Fibroblast of pulmonary artery (primary cell): ENCODE measurements around the gene BEGAIN.

Experiments used
- DNase-seq: peaks from one replicate; pipeline ENCODE4 v3.0.0-alpha.2; 2010; ENCODE audit warnings: low read depth
- H3K4me3 ChIP-seq: replicated peaks from 2 replicates; pipeline ENCODE4 v1.5.1; 2011; ENCODE audit warnings: low read depth, mild to moderate bottlenecking, control low read depth, low read length, moderate library complexity
- CTCF ChIP-seq: IDR thresholded peaks from 2 replicates; pipeline ENCODE4 v1.5.1; 2011; ENCODE audit warnings: mild to moderate bottlenecking, control low read depth, low read length, inconsistent platforms; ENCODE audit errors: missing control alignments

Gene BEGAIN

GRCh38 chr14:100587086-100587762, at the start of gene BEGAIN:
BEGAIN (minus strand) TSS chr14:100587417; CDS start chr14:100587290, 127 bp downstream.
- TF ChIP-seq CTCF = no peak
- no peak for DNase-seq
- peak within 1 kb of the TSS; percentile 41 for H3K4me3 ChIP-seq

GRCh38 chr14:100636559-100636958, 49.3 kb upstream of the BEGAIN start:
- DNase-seq = no peak
- TF ChIP-seq CTCF = no peak

GRCh38 chr14:100634026-100634425, 46.8 kb upstream of the BEGAIN start:
- no peak overlapping the region for H3K4me3 ChIP-seq
- TF ChIP-seq CTCF = no peak

More at GRCh38 chr14:100636559-100636958, 49.3 kb upstream of the BEGAIN start:
- H3K4me3 ChIP-seq = no peak overlapping the region

GRCh38 chr14:100633406-100633805, 46.2 kb upstream of the BEGAIN start:
- no peak for TF ChIP-seq CTCF
- DNase-seq = no peak
- H3K4me3 ChIP-seq = no peak overlapping the region

More at GRCh38 chr14:100634026-100634425, 46.8 kb upstream of the BEGAIN start:
- no peak for DNase-seq

GRCh38 chr14:100629696-100630095, 42.5 kb upstream of the BEGAIN start:
- no peak for TF ChIP-seq CTCF
- no peak overlapping the region for H3K4me3 ChIP-seq
- no peak for DNase-seq

GRCh38 chr14:100629098-100629497, 41.9 kb upstream of the BEGAIN start:
- H3K4me3 ChIP-seq = no peak overlapping the region
- TF ChIP-seq CTCF = no peak
- no peak for DNase-seq

- DNase-seq = no peak
- no peak overlapping the region for H3K4me3 ChIP-seq
- no peak for TF ChIP-seq CTCF
These were observed 41.0 kb upstream of the BEGAIN start for GRCh38 chr14:100628225-100628624.
